Right renal cortex interstitium (tissue), 3 donors: Measurements from ENCODE around the gene CHRM1. TPM values are rescaled to one million over a fixed set of nuclear protein-coding genes. Genes with fewer than 3 reads are reported as not detected.
A peak's percentile ranks its signal among the peaks of the same experiment; 100 is the strongest.

Experiments
- DNase-seq, 3 donors: peaks; one replicate each; pipeline ENCODE4 v3.0.0-alpha.2; 2013; ENCODE audit warnings: low read depth in 3 of 3, low spot score in 2 of 3
- polyA plus RNA-seq, 3 donors: library from polyadenylated mRNA; unstranded; fragments of 120-200 nt; gene quantifications; one replicate each; pipeline ENCODE4 v1.2.1, GENCODE V29; 2013; ENCODE audit not compliant: insufficient read length in 3 of 3

CHRM1 gene
- polyA plus RNA-seq, 3 donors, result 0.04 to 0.15 TPM; not detected in 1

GRCh38 chr11:62926680-62927455 lies 5.7 kb upstream of the CHRM1 start:
- DNase-seq, result no peak

- no peak for DNase-seq
Measured at GRCh38 chr11:62925745-62926679, 4.8 kb upstream of the CHRM1 start.

GRCh38 chr11:62925308-62925707 lies 4.1 kb upstream of the CHRM1 start:
- no peak for DNase-seq

- DNase-seq, result no peak
Measured at GRCh38 chr11:62923601-62924411, 2.6 kb upstream of the CHRM1 start.

- no peak for DNase-seq
Measured at GRCh38 chr11:62922653-62923431, 1.7 kb upstream of the CHRM1 start.

- DNase-seq, result no peak
Measured at GRCh38 chr11:62922189-62922589, 1.0 kb upstream of the CHRM1 start.

GRCh38 chr11:62921573-62922188 lies 518 bp upstream of the CHRM1 start:
- DNase-seq, result no peak

- DNase-seq, result no peak
Measured at GRCh38 chr11:62919898-62920640, 1.1 kb downstream of the CHRM1 start.

GRCh38 chr11:62919476-62919875 lies 1.7 kb downstream of the CHRM1 start:
- DNase-seq, result no peak

- no peak for DNase-seq
Measured at GRCh38 chr11:62918531-62918930, 2.6 kb downstream of the CHRM1 start.

- no peak for DNase-seq
Measured at GRCh38 chr11:62917906-62918502, 3.2 kb downstream of the CHRM1 start.

- no peak for DNase-seq
Measured at GRCh38 chr11:62914416-62914815, 6.7 kb downstream of the CHRM1 start.

- DNase-seq, result no peak
Measured at GRCh38 chr11:62912268-62912667, 8.9 kb downstream of the CHRM1 start.

- no peak for DNase-seq
Measured at GRCh38 chr11:62911137-62912130, 9.7 kb downstream of the CHRM1 start.

GRCh38 chr11:62910141-62910882 lies 10.9 kb downstream of the CHRM1 start:
- DNase-seq, result no peak

GRCh38 chr11:62909107-62909894 lies 11.9 kb downstream of the CHRM1 start:
- peak in 1 of 3 donors; percentile 48 for DNase-seq
